CD4-positive, alpha-beta T cell treated with Interleukin-21 for 1 hour (primary cell): ENCODE measurements around the gene CAB39.

Experiments used
- DNase-seq: peaks from one replicate; pipeline ENCODE4 v3.0.0-alpha.2; 2020

The CAB39 gene

DNA sequence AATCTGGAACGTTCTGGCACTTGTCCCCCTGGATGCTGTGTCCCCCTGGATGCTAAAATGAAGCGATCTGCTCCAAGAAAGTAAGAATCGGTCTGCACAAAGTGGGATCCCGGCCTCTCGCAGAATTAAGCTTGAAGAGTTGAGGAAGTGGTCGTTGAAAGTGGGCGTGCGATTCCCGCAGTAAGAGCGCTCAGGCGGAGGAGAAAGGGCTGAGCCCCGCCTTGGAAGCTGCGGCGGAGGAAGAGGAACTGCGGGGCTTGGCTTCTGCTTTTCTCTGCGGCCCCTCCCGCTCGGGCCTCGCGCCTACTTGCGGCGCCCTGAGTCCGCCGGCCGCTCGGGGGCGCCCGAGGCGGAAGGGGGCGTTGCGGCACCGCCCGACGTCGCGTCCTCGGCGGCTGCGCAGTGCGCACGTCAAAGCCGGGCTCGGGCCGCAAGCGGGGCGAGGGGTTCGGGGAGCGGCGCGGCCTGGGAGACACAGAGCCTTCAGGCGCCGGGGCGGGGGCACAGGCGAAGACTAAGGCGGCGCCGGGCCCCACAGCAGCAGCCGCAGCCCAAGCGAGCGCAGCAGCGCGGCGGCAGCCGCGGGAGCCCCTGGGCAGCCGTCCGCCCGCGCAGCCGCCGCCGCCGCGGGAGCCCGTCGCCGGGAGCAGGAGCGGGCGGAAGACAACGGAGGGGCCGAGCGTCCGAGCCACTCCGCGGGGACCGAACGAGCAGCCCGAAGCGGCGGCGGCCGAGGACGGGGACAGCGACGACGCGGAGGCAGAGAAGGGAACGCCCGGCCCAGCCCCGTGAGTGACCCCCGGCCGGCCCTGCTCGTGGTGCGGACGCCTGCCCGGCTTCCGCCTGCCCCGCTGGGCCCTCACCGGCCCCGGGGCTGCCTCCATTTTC lies at the start of gene CAB39:
TSS of gene CAB39 (plus strand) at position 400 of the 888 bp plus-strand sequence. CDS start 47,160 bp downstream, outside the sequence.
- DNase-seq, result peak; percentile 89

DNA sequence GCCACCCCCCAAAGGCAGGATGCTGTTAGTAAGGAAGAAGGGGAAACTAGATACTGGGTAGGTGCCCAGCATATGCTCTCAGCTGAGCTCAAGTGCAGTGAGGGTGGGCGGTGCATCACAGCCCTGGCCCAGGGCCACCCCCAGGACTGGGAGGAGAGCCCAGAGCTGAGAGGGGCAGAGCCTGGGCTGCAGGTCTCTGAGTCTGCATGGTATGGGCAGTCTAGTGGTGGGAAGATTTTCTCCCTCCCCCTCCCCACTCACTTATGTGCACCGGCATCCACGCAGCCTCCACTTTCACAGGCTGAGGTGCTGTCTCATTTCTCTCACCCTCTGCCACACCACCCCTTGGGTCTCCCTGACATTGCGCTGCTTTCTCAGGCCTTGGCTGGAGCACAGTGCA lies 48.5 kb upstream of the CAB39 start:
- no peak for DNase-seq

DNA sequence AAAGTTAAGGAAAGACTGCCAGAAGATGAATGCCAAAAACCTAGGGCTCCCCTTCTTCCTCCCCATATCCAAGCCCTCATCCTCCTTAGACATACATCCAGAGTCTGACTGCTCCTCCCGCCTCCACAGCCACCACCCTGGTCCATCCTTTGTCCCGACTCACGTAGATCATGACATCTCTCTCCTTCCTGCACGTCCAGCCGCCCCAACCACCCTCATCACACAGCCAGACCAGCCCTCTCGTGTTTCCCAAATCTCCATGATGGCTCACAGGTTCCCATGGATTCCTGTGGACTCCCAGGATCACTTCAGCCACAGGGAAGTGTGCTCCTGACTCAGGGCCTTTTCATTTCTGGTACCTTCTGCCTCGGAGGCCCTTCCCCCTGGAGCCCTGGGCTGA lies 47.8 kb upstream of the CAB39 start:
- DNase-seq, result no peak

DNA sequence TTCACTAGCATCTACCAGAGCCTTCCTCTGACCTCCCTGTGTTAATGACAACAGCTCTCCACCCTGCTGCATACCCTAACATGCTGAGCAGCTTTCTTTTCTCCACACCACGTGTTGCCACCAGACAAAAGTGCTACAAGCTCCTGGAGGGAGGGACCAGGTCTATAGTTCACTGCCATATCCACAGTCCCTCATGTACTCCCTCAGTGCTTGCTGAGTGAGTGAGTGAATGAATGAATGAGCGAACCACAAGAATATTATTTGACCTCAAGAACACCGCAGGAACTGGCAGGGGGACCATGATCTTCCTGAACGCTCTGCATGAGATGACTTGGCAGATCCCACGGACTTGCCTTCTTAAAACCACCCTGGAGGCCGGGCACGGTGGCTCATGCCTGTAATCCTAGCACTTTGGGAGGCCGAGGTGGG lies 47.4 kb upstream of the CAB39 start:
- DNase-seq, result no peak

DNA sequence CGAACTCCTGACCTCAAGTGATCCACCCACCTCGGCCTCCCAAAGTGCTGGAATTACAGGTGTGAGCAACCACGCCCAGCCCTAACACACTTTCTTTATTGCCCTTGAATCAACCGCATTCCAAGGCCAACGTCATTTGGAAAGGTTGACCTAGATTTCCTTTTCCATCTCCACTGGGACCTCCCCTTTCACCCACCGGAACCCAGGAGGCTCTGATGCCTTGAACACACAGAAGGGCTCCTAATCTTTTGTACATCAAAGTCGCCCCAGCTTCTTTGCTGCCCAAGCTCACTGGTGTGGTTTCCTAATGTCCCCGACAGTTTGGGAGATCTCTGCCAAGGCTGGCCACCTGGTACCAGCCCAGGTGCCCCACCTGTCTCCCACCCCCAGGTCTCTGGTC lies 46.2 kb upstream of the CAB39 start:
- no peak for DNase-seq

DNA sequence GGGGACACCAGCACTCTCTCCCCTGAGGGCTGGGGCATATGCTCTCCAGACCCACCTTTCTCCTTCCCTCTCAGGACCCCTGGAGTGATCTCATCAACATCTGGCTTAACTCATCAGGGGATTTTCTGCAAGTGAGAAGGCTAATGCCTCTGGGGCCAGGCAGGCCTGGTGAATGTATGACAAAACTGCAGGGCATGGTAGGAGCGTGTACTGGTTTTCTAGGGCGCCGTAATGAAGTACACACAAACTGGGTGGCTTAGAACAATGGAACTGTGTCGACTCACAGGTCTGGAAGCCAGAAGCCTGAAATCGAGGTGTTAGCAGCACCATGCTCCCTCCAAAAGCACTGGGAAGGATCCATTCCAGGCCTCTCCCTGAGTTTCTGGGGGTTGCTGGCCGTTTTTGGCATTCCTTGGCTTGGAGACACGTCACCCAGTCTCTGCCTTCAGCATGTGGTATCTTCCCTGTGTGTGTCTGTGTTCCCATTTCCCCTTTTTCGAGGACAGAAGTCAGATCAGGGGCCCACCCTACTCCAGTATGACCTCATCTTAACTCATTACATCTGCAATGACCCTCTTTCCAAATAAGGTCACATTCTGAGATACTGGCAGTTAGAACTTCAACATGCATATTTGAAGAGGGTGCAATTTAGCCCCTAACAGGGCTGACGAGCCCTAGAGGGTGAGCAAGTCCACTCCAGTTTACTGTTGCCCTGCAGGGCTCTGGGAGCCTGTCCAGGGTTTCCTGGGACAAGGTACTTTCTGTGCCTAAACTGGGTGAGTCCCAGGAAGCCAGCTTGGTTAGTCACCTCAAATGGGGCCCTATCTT lies 45.5 kb upstream of the CAB39 start:
- DNase-seq, result peak; percentile 26

DNA sequence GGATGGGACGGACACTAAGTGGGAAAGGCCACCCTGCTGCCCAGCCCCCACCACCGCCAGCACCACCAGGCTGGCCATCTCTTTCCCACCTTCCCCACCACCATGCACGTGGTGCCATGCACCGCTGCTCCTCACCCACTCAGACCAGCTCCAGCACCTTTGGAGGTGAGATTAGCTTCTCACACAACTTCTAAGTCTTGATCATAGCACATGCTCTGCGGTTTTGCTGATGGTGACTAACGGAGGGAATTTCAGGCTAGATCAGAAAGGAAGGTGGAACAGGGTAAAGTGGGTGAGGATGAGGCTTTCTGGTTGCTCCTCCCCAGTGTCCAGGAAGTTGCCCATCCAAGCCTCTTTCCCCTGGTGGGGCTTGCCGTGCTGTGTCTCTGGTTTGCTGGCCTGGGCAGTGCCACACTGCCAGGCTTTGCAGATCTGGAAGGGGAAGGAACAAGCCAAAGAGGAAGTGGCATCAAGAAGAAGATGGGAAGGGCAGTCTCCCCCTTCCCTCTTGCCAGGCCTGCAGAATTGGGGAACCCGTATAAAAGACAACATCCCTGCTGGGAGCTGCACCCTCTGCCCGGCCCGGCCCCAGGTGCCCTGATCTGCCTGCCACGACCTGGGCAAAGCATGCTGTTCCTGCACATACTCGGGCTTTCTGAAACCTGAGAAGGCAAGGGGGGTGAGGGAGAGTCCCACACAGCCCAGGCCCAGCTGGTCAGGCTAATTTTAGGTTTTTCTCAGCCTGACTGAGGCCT lies 44.3 kb upstream of the CAB39 start:
- peak; percentile 34 for DNase-seq

DNA sequence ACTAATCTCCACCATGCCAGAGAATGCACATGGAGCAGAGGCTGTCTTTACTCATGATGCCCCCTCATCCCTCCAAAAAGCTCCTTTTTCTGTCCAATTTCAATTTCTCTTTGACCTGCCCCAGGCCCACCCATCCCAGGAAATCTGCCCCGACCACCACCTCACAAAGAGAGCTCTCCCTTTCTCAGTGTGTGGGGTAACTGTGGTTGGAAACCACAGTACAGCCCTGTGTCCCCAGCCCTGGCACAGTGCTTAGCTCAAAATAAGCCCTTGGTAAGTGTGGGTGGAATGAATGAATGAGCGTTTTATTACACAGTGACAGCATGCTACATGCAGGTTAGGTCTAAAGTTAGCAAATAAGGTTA lies 43.7 kb upstream of the CAB39 start:
- DNase-seq, result no peak

DNA sequence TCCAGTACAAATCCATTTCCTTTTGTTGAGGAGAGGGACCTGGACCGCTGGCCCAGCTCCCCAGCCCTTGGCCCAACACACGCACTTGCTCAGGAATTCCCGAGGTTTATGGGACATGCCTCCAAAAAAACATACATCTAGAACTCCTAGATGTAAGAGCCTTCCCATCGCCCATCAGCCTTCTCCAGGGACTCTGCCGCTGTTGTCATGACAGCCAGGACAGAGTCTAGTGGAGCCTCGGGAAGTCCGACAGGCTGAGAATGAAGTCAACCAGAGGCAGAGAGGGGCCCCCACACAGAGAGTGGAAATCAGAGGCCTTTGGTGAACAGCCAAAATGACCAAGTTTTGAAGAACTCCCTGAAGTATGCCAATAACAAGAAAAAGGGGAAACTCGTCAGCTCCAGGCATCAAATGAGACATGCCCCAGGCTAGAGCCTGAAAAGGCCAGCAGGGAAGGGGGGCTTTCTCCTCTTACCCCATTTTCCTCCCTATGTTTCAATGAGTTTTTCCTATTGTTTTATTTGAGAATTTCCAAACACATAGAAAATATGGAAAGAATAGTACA lies 43.2 kb upstream of the CAB39 start:
- DNase-seq, result no peak

DNA sequence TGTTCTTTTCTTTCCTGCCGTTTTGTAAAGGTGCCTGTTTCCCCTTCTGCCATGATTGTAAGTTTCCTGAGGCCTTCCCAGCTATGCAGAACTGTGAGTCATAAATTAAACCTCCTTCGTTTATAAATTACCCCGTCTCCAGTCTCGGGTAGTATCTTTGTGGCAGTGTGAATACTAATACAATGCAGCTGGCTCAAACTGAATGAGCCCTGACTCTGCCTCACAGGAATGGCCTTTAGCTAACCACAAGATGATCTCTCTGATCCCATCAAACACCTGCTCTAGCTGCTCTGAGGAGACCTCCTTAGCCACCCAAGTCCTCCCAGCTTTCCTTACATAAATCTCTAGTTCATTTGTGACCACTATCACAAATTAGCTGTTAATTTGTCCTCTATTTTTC lies 41.5 kb upstream of the CAB39 start:
- no peak for DNase-seq

DNA sequence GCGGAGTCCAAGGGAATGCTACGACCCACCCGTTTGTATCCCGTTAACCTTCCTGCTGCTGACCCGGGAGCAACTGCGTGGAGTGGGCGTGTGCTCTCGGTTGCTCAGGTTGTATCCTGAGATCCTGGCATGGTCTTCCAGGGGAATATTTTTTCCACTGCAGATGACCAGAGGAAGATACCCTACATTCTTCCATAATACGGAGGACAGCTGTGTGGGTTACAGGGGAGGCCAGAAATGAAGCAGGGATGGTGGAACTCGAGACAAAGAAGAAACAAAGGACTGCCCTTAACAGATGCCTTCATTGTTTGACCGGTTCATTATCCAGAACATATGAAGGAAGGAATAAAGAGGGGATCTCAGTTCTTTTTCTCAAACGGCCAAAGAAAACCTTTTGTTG lies 39.8 kb upstream of the CAB39 start:
- no peak for DNase-seq

DNA sequence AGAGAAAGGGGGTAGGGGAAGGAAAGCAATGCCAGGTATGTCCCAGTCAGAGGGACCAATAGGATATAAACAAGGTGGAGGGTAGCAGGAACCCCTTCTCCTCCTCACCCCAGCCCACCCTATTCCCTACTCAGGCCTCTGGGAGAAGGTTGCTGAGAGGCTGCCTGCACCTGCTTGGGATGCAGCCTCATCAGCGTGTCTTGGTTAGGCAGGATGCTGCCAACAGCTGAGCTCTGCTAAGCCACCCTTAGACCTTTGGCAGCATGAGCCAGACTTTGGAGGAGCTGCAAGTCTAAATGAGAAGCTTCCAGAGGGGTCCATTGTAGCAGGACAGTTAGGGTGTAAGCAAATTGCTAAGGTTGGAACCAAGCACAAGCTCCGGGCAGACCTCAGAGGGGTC lies 38.2 kb upstream of the CAB39 start:
- DNase-seq, result no peak

DNA sequence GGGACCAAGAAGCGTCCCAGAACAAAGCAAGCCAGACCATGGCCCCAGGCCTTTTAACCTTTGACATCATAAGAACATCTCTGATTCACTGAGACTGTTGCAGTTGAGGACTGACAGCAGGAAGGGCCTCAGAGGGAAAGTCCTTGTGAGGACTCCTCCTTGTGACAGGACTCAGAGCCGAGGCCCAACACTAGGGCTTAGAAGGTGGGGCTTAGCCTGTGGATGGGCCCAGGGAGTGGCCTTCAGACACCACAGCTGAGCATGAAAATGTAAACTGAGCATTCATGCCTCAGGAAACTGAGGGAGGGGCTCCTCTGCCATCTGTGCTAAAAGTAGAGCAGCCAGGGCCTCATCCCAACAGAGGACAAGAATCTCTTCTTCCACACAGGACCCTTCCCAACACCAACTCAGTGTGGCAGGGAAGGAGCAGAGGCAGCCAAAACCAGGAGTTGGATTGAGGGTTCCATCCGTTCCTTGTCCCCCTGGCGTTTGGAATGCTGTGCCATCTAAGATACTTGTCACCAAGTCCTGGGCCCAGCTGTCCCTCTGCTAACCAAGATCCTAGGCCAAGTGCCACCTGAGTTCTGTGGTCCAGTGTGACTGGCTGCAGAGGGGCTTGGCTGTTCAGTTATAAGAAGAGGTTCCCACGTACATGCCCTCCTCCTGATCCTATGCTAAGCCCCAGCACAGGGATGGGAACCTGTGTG lies 37.5 kb upstream of the CAB39 start:
- DNase-seq, result no peak

DNA sequence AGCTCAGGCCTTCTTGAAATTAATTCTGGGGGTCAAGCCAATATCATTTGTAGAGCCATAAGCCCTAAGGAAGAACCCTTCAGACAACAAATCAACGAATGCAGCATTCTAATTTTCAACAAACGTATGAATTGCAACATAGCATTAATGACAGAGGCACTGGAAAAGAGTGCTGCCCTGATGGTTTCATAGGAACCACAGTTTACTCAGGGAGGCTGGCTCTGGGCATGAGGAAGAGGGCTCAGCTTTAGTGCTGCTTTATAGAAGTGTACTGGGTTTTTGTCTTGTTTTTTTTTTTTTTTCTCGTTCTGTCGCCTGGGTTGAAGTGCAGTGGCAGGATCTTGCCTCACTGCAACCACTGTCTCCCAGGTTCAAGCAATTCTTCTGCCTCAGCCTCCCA lies 36.1 kb upstream of the CAB39 start:
- DNase-seq, result no peak

DNA sequence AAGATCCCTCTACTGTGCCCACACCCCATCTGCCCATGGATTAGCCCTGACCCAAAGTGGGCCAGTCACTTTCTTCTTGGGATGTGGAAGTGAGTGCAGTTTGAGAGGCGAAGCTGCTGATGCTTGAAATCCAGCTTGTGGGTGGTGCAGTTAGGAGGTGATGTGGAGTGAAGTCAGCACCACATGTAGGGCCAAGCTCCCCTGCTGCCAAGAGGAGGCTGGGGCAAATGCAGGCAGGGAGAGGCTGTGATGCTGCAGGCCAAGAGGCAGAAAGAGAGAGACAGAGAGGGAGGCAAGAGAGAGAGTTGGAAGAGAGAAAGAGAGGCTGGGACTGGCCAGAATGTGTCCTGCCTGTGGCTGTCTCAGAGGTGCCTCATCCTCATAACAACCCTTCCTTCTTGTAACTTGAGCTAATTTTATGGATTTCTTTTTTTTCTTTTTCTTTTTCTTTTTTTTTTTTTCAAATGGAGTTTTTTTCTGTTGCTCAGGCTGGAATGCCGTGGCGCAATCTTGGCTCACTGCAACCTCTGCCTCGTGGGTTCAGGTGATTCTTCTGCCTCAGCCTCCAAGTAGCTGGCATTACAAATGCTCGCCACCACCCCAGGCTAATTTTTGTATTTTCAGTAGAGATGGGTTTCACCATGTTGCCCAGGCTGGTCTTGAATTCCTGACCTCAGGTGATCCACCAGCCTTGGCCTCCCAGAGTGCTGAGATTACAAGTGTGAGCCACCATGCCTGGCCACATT lies 35.3 kb upstream of the CAB39 start:
- no peak for DNase-seq

DNA sequence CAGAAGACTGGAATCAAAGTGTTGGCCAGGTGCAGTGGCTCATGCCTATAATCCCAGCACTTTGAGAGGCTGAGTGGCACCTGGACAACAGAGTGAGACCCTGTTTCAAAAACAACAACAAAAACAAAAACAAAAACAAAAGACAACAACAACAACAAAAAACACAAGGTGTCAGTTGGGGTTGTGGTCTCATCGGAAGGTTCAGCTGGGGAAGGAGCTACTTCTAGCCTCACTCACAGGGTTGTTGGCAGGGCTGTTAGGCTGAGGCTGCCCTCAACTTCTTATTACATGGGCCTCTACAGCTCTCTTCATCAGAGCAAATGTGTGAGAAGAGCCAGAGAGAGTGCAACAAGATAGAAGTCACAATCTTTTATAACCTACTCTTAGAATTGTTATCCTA lies 34.6 kb upstream of the CAB39 start:
- DNase-seq, result no peak

DNA sequence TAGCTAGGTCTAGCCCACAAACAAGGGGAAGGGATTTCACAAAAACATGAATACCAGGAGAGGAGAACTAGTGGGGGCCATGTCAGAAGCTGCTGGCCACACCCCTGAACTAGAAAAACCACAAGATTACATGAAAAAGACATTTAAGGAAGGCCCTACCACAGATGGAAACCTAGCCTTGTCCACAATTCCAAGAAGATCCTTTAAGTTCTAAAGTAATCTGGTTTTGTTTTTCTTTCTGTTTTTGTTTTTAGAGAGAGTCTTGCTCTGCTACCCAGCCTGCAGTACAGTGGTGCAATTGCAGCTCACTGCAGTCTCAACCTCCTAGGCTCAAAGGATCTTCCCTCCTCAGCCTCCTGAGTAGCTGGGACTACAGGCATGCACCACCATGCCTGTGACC lies 34.2 kb upstream of the CAB39 start:
- no peak for DNase-seq

DNA sequence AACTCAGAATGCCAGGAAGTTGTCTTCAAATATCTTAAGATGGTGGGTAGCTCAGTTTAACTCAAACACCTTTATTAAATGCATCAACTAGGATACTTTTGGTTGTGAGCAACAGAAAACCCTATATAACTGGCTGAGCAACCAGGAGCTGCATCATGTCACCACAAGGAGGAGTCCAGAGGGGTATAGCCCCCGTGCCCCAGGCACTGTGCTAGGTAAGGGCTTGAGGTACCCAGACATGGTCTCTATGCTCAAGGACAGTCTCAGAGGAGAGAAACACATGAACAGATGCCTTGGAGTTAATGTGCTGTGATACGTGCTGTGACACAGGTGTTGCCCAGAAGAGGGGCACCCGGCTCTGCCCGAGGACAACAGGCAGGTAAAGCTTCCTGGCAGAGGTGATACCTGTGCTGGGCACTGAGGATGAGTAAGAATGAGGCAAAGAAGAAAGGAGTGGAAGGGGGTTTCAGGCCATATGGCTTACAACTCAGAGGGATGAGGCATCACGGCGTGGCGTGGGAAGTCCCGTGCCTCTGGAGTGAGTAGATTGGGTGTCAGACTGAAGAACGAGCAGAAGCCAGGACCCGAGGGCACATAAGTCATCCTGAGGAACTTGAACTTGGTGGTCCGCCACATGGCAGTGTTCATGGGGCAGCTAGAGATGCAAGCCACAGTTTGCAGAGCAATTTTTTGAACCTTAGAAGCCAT lies 32.0 kb upstream of the CAB39 start:
- no peak for DNase-seq

DNA sequence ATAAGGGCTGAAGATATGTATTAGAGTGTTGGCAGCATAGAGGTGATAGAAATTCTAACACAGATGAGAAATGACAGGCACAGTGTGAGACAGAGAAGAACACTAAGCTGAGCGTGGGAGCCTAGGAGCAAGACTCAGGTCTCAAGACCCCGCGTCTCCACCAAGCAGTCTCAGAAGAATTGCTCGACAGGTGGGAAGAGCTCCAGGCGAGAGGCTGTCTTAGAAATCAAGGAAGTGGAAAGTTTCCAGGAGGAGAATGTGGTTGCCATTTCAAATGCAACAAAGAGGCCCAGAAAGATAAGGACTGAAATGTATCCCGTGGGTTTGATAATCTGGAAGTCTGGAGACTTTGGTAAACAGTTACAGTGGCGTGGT lies 31.5 kb upstream of the CAB39 start:
- DNase-seq, result no peak

DNA sequence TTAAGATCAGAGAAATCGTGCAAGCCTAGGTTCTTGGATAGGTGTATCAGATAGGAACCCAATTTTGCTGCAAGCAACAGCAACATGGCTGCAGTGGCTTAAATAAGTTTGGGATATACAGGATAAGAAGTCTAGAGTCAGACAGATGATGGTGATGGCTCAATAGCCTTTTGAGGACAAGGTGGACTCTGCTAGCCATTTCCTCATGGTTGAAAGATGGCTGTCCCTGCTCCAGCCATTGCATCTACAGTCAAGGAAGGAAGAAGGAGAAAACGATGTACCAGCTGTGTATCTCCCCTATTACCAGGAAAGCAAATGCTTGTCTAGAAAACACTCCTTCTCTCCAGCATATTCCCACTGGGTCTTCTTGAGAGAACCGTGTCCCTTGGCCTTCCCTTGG lies 30.1 kb upstream of the CAB39 start:
- no peak for DNase-seq
